GM18868 (cell line): ENCODE data around the gene SMPD1.
A peak's percentile ranks its signal among the peaks of the same experiment; 100 is the strongest.

Source experiments
- ATAC-seq: cut with Tn5 transposase; IDR thresholded peaks from one replicate; pipeline ENCODE4 v1.9.1; 2021; ENCODE audit warnings: mild to moderate bottlenecking, moderate library complexity; ENCODE audit not compliant: unreplicated experiment

The SMPD1 gene

GRCh38 chr11:6389905-6390717 lies at the start of gene SMPD1:
SMPD1 (plus strand) TSS chr11:6390474; CDS start chr11:6390599, 125 bp downstream.
- peak; percentile 97 for ATAC-seq

- ATAC-seq: no peak
These were observed 44.9 kb upstream of the SMPD1 start for GRCh38 chr11:6345366-6345765.

GRCh38 chr11:6350043-6350442 lies 40.2 kb upstream of the SMPD1 start:
- ATAC-seq: no peak

- ATAC-seq: no peak
These were observed 39.8 kb upstream of the SMPD1 start for GRCh38 chr11:6350486-6350885.

- no peak for ATAC-seq
These were observed 38.4 kb upstream of the SMPD1 start for GRCh38 chr11:6351782-6352382.

- peak; percentile 79 for ATAC-seq
These were observed 36.8 kb upstream of the SMPD1 start for GRCh38 chr11:6353367-6353987.

GRCh38 chr11:6354651-6355485 lies 35.4 kb upstream of the SMPD1 start:
- no peak for ATAC-seq

- no peak for ATAC-seq
These were observed 33.7 kb upstream of the SMPD1 start for GRCh38 chr11:6356503-6357055.

GRCh38 chr11:6357222-6357621 lies 33.1 kb upstream of the SMPD1 start:
- peak; percentile 68 for ATAC-seq

GRCh38 chr11:6360183-6360582 lies 30.1 kb upstream of the SMPD1 start:
- ATAC-seq: no peak

GRCh38 chr11:6362185-6362872 lies 27.9 kb upstream of the SMPD1 start:
- ATAC-seq: no peak

GRCh38 chr11:6362873-6363678 lies 27.2 kb upstream of the SMPD1 start:
- peak; percentile 96 for ATAC-seq

GRCh38 chr11:6365659-6366058 lies 24.6 kb upstream of the SMPD1 start:
- ATAC-seq: no peak

- no peak for ATAC-seq
These were observed 18.4 kb upstream of the SMPD1 start for GRCh38 chr11:6371825-6372224.

GRCh38 chr11:6377902-6378639 lies 12.2 kb upstream of the SMPD1 start:
- ATAC-seq: no peak

GRCh38 chr11:6378640-6378989 lies 11.7 kb upstream of the SMPD1 start:
- ATAC-seq: no peak

GRCh38 chr11:6385046-6385777 lies 5.1 kb upstream of the SMPD1 start:
- no peak for ATAC-seq
